ENCODE measurements around the gene GGPS1.

DNA sequence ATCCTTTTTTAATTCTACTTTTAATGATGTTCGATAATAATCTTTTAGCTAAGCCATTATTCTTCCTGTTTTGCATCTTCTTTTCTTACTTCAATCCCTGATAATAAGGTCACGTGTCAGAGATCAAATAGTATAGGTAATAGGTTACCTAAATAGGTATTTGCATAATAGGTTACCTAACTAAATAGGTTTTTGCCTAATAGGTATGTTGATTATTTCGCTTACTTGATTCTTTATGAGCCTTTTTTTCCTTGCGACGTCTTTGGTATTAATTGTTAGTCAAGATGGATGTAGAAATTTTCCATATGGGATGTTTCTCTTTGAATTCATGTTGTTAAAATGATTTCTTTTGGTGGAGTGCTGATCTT is 2.5 kb downstream of the GGPS1 start:
- TF ChIP-seq POLR2AphosphoS5 (IDR thresholded peaks at IDR 0.05; ENCODE audit: low read depth, low read length) (no peak), POLR2A (IDR thresholded peaks at IDR 0.05; ENCODE audit: low read depth, low read length) (no peak), TAF1 (IDR thresholded peaks at IDR 0.05; ENCODE audit: borderline replicate concordance, low read depth, low read length) (no peak)
